Neural crest cell (in vitro differentiated cells): ENCODE data around the gene SLC6A12. TPM values are rescaled to one million over a fixed set of nuclear protein-coding genes. Genes with fewer than 3 reads are reported as not detected.

Source experiments
- DNase-seq: peaks from one replicate; pipeline ENCODE4 v3.0.0; 2021; ENCODE audit warnings: low read depth, mixed read lengths, low spot score
- H3K27ac Mint-ChIP-seq: one replicate; pipeline ENCODE4 v1.8.0; 2021; ENCODE audit warnings: mild to moderate bottlenecking, mixed read lengths; ENCODE audit not compliant: unreplicated experiment
- H3K27me3 Mint-ChIP-seq: 2 replicates; pipeline ENCODE4 v1.8.0; 2021; ENCODE audit warnings: low read depth, mild to moderate bottlenecking, mixed read lengths
- H3K36me3 Mint-ChIP-seq: 2 replicates; pipeline ENCODE4 v1.8.0; 2021; ENCODE audit warnings: low read depth, mild to moderate bottlenecking, mixed read lengths
- H3K4me1 Mint-ChIP-seq: 2 replicates; pipeline ENCODE4 v1.8.0; 2021; ENCODE audit warnings: mixed read lengths
- H3K4me3 Mint-ChIP-seq: one replicate; pipeline ENCODE4 v1.8.0; 2021; ENCODE audit warnings: mild to moderate bottlenecking, mixed read lengths
- H3K9me3 Mint-ChIP-seq: 2 replicates; pipeline ENCODE4 v1.8.0; 2021; ENCODE audit warnings: mixed read lengths
- CTCF ChIP-seq: fragments of 200-600 bp; sonication (generic); conservative IDR thresholded peaks from 2 replicates; pipeline ENCODE4 v1.5.0; 2021; ENCODE audit warnings: antibody characterized with exemption, mild to moderate bottlenecking
- total RNA-seq: library from RNA; stranded (reverse); gene quantifications from 2 replicates; pipeline ENCODE4 v1.2.1, GENCODE V29; 2021

The SLC6A12 gene
- total RNA-seq, 1 donor from 2014 or later = 0.47 TPM

- no peak for TF ChIP-seq CTCF
- peaks cover 26% of the 10 kb centered on the region for H3K4me1 Mint-ChIP-seq
- no peak overlapping the region for H3K4me3 Mint-ChIP-seq
- no peaks in the 10 kb centered on the region for H3K36me3 Mint-ChIP-seq
- no peak overlapping the region for H3K27ac Mint-ChIP-seq
- no peaks in the 10 kb centered on the region for H3K27me3 Mint-ChIP-seq
- no peaks in the 10 kb centered on the region for H3K9me3 Mint-ChIP-seq
- DNase-seq = no peak
These were observed 38.2 kb downstream of the SLC6A12 start for GRCh38 chr12:175759-176158.

- no peaks in the 10 kb centered on the region for H3K9me3 Mint-ChIP-seq
- H3K4me3 Mint-ChIP-seq = no peak overlapping the region
- no peaks in the 10 kb centered on the region for H3K36me3 Mint-ChIP-seq
- no peak for TF ChIP-seq CTCF
- peaks cover 26% of the 10 kb centered on the region for H3K4me1 Mint-ChIP-seq
- H3K27me3 Mint-ChIP-seq = no peaks in the 10 kb centered on the region
- peak overlapping the region; percentile 81 for H3K27ac Mint-ChIP-seq
- no peak for DNase-seq
These were observed 38.7 kb downstream of the SLC6A12 start for GRCh38 chr12:175250-175649.

- Mint-ChIP-seq H3K4me1 (peaks cover 28% of the 10 kb centered on the region), H3K4me3 (no peak overlapping the region), H3K27me3 (no peaks in the 10 kb centered on the region), H3K9me3 (no peaks in the 10 kb centered on the region), H3K27ac (no peak overlapping the region), H3K36me3 (no peaks in the 10 kb centered on the region)
- DNase-seq = no peak
- no peak for TF ChIP-seq CTCF
These were observed 39.4 kb downstream of the SLC6A12 start for GRCh38 chr12:174596-174995.

- H3K4me3 Mint-ChIP-seq = no peak overlapping the region
- no peak for TF ChIP-seq CTCF
- no peak for DNase-seq
- H3K36me3 Mint-ChIP-seq = no peaks in the 10 kb centered on the region
- H3K27ac Mint-ChIP-seq = peak overlapping the region; percentile 50
- peaks cover 3% of the 10 kb centered on the region for H3K27me3 Mint-ChIP-seq
- H3K9me3 Mint-ChIP-seq = no peaks in the 10 kb centered on the region
- peaks cover 33% of the 10 kb centered on the region for H3K4me1 Mint-ChIP-seq
These were observed 39.8 kb downstream of the SLC6A12 start for GRCh38 chr12:174124-174523.

GRCh38 chr12:172732-173161 lies 41.2 kb downstream of the SLC6A12 start:
- Mint-ChIP-seq H3K36me3 (no peaks in the 10 kb centered on the region), H3K27ac (peak overlapping the region; percentile 43), H3K9me3 (no peaks in the 10 kb centered on the region), H3K4me1 (peaks cover 44% of the 10 kb centered on the region), H3K4me3 (no peak overlapping the region), H3K27me3 (peaks cover 3% of the 10 kb centered on the region)
- DNase-seq = no peak
- no peak for TF ChIP-seq CTCF
